ENCODE results near the gene VPS51.
A peak's percentile ranks its signal among the peaks of the same experiment; 100 is the strongest.
"Not testable (repeated sequence)": the region's sequence is repeated elsewhere in the genome, so short reads cannot be mapped to it uniquely, and the experiment has no call there.

The VPS51 gene

GRCh38 chr11:65118097-65118837 lies 22.3 kb downstream of the VPS51 start:
- no peak for DNase-seq

GRCh38 chr11:65118891-65119669 lies 23.1 kb downstream of the VPS51 start:
- DNase-seq, result not testable (repeated sequence)

GRCh38 chr11:65119670-65119995 lies 23.6 kb downstream of the VPS51 start:
- DNase-seq, result no peak

GRCh38 chr11:65120831-65121230 lies 24.8 kb downstream of the VPS51 start:
- no peak for DNase-seq

DNA sequence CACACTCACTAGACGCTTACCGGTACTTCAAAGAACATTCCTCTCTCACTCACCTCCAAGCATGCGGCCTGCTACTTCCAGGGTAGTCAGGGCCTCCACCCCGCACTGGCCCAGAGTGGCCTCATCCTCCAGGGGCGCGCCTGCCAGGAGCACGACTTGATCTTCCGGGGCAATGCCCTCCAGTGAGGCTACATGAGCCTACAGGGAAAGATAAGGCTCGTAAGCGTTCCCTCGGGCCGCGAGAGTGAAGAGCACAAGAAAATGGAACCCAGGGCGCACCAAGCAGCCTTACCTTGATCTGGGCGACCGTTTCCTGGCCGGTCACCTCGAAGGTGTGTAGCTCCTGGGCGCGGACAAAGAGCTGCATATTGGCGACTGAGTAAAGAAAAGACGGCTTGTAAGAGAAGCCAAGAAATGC lies 25.4 kb downstream of the VPS51 start:
- no peak for DNase-seq

GRCh38 chr11:65121865-65122696 lies 26.1 kb downstream of the VPS51 start, which contains the start of the genes FAU and MRPL49:
Gene FAU (minus strand): TSS chr11:65122134. CDS start chr11:65121813, 321 bp downstream.
Gene MRPL49 (plus strand): TSS chr11:65122321. CDS start chr11:65122347, 26 bp downstream.
- peak; percentile 63 to 98 (median 91) for DNase-seq

GRCh38 chr11:65124480-65125196 lies 28.6 kb downstream of the VPS51 start:
- no peak for DNase-seq

GRCh38 chr11:65125197-65126056 lies 29.4 kb downstream of the VPS51 start:
- no peak for DNase-seq

- no peak for DNase-seq
These were observed 30.7 kb downstream of the VPS51 start for GRCh38 chr11:65126624-65127274.

- DNase-seq, result no peak
These were observed 31.6 kb downstream of the VPS51 start for GRCh38 chr11:65127473-65128181.

DNA sequence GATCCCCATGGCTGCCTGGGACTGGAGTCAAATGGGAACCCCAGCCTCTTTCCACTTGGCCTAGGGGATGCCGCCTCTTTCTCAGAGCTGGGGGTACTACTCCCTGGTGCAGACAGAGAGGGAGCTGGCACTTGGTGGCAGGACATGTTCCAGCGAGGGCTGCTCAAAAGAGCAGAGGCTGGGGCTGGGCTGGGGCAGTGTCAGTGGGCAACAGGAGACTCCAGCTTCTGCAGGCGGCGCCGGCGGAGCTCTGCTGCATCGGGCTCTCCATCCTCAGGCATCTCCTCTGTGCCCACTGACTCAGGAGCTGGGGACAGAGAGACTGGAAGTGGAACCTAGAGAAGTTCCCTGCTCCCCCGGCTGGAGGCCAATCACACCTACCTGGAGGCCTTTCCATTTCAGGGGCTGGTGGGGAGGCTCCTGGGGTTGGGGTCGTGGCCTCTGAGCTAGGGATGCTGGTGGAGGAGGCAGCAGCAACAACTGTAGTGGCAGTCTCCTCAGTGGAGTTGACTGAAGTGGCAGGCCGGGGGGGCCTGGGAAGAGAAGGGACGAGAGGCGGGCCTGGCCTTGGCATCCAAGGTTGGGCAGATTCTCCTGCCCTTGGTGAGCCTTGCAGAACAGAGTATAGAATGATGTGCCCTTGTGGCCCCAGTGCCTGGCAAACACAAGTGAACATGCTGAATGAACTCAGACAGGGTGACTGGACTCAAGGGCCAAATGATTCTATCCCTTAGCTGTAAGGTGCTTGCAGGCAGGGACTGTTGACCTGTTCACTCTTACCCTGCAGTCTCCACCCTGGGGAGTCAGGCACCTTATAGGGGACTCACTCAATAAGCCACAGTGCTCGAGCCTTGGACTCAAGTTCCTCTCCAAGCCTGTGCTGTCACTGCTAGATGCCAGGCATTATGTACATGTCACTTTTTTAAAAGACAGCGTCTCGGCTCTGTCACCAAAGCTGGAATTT lies 32.5 kb downstream of the VPS51 start:
- DNase-seq, result no peak

DNA sequence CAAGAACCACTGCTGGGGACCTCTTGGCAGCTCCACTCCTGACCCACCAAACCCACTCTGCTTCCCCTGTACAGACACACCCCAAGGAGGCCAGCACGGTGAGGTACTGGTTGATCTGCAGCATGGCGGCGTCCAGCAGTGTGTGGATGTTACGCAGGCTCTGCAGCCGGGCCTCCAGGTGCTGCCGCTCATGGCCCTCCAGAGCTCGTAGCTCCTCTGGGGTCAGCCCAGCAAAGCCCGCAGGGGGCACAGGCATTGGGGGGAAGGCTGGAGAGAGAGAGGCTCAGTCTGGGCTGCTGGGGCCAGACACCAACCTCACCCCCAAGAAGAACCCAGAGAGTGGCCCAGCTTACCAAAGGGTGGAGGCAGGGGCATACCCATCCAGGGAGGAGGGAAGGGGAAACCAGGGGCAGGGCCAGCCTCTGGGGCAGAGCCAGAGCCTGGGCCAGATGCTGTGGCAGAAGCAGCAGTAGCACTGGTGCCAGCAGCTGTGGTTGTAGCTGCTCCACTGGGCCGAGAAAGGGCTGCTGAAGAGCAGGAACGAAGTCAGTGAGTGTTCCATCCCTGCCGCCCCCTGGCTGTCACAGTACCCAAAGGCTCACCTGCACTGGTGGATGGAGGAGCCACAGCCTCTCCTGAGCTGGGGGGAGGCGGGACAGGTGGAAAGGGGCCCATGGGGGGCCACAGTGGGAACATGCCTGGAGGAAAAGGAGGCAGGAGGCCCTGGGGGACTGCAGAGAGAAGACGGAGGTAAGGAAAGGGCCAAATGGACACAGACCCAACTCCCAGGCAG lies 33.8 kb downstream of the VPS51 start:
- no peak for DNase-seq

DNA sequence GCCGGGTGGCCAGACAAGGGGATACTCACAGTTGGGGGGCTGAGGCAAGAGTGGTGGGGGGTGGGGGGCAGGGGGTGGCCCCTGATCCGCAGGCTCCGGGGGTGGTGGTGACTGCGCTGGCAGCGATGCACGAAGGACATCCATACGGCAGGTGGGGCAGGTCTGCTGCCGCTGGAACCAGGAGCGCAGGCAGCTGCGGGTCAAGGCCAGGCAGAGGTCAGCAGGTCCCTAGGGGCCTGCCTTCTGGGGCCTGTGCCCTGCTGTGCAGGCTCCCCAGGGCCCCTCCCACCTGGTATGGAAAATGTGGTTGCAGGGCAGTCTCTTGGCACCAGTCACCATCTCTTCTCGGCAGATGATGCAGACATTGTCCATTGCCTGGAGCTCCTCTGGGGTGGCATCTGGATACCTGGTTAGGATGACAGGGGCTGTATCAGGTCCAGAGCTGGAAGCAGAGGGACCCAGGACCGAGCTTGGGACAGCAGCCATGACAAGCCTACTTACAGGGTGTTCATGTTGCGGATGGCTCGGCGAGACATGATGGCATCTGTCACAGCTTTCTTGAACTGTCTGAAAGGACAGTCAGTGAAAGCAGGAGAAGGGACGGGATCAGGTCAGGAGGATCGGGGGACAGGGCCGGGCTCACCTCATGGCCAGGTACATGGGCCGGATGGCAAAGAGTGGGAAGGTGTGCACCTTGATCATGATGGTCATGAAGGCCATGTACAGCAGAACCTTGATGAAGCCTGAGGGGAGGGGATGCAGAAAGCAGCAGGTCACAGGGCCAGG lies 34.8 kb downstream of the VPS51 start:
- no peak for DNase-seq

- DNase-seq, result no peak
These were observed 35.4 kb downstream of the VPS51 start for GRCh38 chr11:65131417-65131776.

- DNase-seq, result no peak
These were observed 35.9 kb downstream of the VPS51 start for GRCh38 chr11:65131895-65132237.
